ENCODE measurements around the gene NELL1.

The NELL1 gene

GRCh38 chr11:20668844-20669819 lies at the start of gene NELL1:
Gene NELL1 (plus strand): TSS chr11:20669586.
- DNase-seq: peak in 1 of 2 experiments; percentile 26

GRCh38 chr11:20620988-20621387 lies 48.4 kb upstream of the NELL1 start:
- no peak for DNase-seq

GRCh38 chr11:20621679-20622078 lies 47.7 kb upstream of the NELL1 start:
- no peak for DNase-seq

GRCh38 chr11:20623252-20623651 lies 46.1 kb upstream of the NELL1 start:
- DNase-seq: no peak

- DNase-seq: no peak
Measured at GRCh38 chr11:20626279-20626678, 43.1 kb upstream of the NELL1 start.

- no peak for DNase-seq
Measured at GRCh38 chr11:20627026-20627425, 42.4 kb upstream of the NELL1 start.

GRCh38 chr11:20627701-20628100 lies 41.7 kb upstream of the NELL1 start:
- DNase-seq: no peak

GRCh38 chr11:20631519-20632168 lies 37.7 kb upstream of the NELL1 start:
- DNase-seq: no peak

- no peak for DNase-seq
Measured at GRCh38 chr11:20632169-20632532, 37.2 kb upstream of the NELL1 start.

GRCh38 chr11:20634044-20634443 lies 35.3 kb upstream of the NELL1 start:
- peak in 1 of 2 experiments; percentile 30 for DNase-seq

- DNase-seq: no peak
Measured at GRCh38 chr11:20634781-20635180, 34.6 kb upstream of the NELL1 start.

- DNase-seq: no peak
Measured at GRCh38 chr11:20638074-20638473, 31.3 kb upstream of the NELL1 start.

GRCh38 chr11:20639688-20640087 lies 29.7 kb upstream of the NELL1 start:
- no peak for DNase-seq

- DNase-seq: no peak
Measured at GRCh38 chr11:20640401-20640800, 29.0 kb upstream of the NELL1 start.

- no peak for DNase-seq
Measured at GRCh38 chr11:20644360-20644759, 25.0 kb upstream of the NELL1 start.

GRCh38 chr11:20647976-20648565 lies 21.3 kb upstream of the NELL1 start:
- peak; percentile 44 to 76 for DNase-seq

- no peak for DNase-seq
Measured at GRCh38 chr11:20652150-20652806, 17.1 kb upstream of the NELL1 start.

GRCh38 chr11:20654038-20654437 lies 15.3 kb upstream of the NELL1 start:
- DNase-seq: no peak

- DNase-seq: no peak
Measured at GRCh38 chr11:20656901-20657300, 12.5 kb upstream of the NELL1 start.

- DNase-seq: no peak
Measured at GRCh38 chr11:20658135-20658534, 11.3 kb upstream of the NELL1 start.

- DNase-seq: no peak
Measured at GRCh38 chr11:20661445-20661844, 7.9 kb upstream of the NELL1 start.

GRCh38 chr11:20661850-20662249 lies 7.5 kb upstream of the NELL1 start:
- DNase-seq: no peak

- DNase-seq: no peak
Measured at GRCh38 chr11:20668131-20668809, 1.1 kb upstream of the NELL1 start.

Measured in NCI-H524 (cell line).